Measurements from ENCODE around the gene SLC25A5. TPM values are rescaled to one million over a fixed set of nuclear protein-coding genes. Genes with fewer than 3 reads are reported as not detected.

SLC25A5 gene
- polyA plus RNA-seq, 1 of the 3 experiments (the other 2 are of a cell fraction): 387 TPM

DNA sequence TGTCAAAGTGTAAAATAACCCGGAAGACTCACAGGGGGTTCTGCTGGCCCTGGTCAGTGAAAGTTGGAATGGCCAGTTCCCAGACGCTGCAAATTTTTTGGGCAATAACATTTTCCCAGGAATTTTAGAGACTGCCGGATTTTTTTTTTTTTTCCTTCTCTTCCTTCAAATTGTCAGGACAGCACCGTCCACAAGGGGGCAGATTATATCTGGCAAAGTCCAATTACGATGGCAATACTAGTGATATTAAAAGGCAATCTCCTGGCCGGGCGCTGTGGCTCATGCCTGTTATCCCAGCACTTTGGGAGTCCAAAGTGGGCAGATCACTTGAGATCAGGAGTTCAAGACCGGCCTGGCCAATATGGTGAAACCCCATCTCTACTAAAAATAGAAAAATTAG is 20.5 kb downstream of the SLC25A5 start:
- Histone ChIP-seq H3K9me3 (no peaks in the 10 kb centered on the region), H3K36me3 (replicated peaks in 1 of 2; ENCODE audit: control insufficient read depth in 1 of 2, insufficient read depth in 2 of 2, low read length in 1 of 2) (no peaks in the 10 kb centered on the region), H3K4me1 (ENCODE audit: control insufficient read depth in 1 of 2, insufficient read depth in 2 of 2, low read depth in 1 of 2, low read length in 1 of 2) (no peaks in the 10 kb centered on the region), H3F3A (replicated peaks; ENCODE audit: insufficient read depth) (no peaks in the 10 kb centered on the region), H3K79me2 (ENCODE audit: insufficient read depth) (no peaks in the 10 kb centered on the region), H3K27ac (ENCODE audit: low read depth in 2 of 2, low read length in 1 of 2) (no peak overlapping the region), H3K4me3 (ENCODE audit: low read depth in 2 of 2, low read length in 1 of 2) (no peak overlapping the region), H3K27me3 (ENCODE audit: insufficient read depth) (peaks cover 5% of the 10 kb centered on the region; the same call in 1 of the 2 replicates), H3K4me2 (no peak overlapping the region), H2AFZ (ENCODE audit: low read depth) (no peak overlapping the region), H3K9ac (no peak overlapping the region), H3K9me2 (no peaks in the 10 kb centered on the region), H4K20me1 (ENCODE audit: insufficient read depth) (no peaks in the 10 kb centered on the region)
- TF ChIP-seq TCF12 (IDR thresholded peaks at IDR 0.05): no peak
- TF ChIP-seq CTCF (IDR thresholded peaks at IDR 0.05): peak; percentile 81
- TF ChIP-seq, protein P1, sequence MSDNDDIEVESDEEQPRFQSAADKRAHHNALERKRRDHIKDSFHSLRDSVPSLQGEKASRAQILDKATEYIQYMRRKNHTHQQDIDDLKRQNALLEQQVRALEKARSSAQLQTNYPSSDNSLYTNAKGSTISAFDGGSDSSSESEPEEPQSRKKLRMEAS (IDR thresholded peaks at IDR 0.05; ENCODE audit: low read depth): no peak
- no peak for TF ChIP-seq ELF1 (IDR thresholded peaks at IDR 0.05)
- no peak for TF ChIP-seq RFX5 (IDR thresholded peaks at IDR 0.05; ENCODE audit: low read length)
- TF ChIP-seq TAF1 (IDR thresholded peaks at IDR 0.05; ENCODE audit: borderline replicate concordance, low read depth, low read length): no peak
- no peak for TF ChIP-seq YY1 (IDR thresholded peaks at IDR 0.05; ENCODE audit: low read depth)
- TF ChIP-seq, protein P2, sequence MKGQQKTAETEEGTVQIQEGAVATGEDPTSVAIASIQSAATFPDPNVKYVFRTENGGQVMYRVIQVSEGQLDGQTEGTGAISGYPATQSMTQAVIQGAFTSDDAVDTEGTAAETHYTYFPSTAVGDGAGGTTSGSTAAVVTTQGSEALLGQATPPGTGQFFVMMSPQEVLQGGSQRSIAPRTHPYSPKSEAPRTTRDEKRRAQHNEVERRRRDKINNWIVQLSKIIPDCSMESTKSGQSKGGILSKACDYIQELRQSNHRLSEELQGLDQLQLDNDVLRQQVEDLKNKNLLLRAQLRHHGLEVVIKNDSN (IDR thresholded peaks at IDR 0.05; ENCODE audit: borderline replicate concordance, low read depth): no peak
- TF ChIP-seq USF2 (IDR thresholded peaks at IDR 0.05; ENCODE audit: borderline replicate concordance, low read depth, low read length): no peak
- no peak for TF ChIP-seq REST (IDR thresholded peaks at IDR 0.05; ENCODE audit: low read depth, low read length)
- no peak for TF ChIP-seq ZBTB33 (IDR thresholded peaks at IDR 0.05; ENCODE audit: borderline replicate concordance, low read depth)
- no peak for TF ChIP-seq NRF1 (IDR thresholded peaks at IDR 0.05; ENCODE audit: low read depth, low read length)
- TF ChIP-seq RAD21 (IDR thresholded peaks at IDR 0.05; ENCODE audit: low read length): peak; percentile 64
- no peak for TF ChIP-seq SIN3A (IDR thresholded peaks at IDR 0.05; ENCODE audit: borderline replicate concordance, low read depth, low read length)
- TF ChIP-seq JUND (IDR thresholded peaks at IDR 0.05): no peak
- no peak for TF ChIP-seq RXRA (IDR thresholded peaks at IDR 0.05; ENCODE audit: borderline replicate concordance, low read depth)
- TF ChIP-seq FOXM1 (IDR thresholded peaks at IDR 0.05; ENCODE audit: low read depth): no peak
- TF ChIP-seq SMC3 (IDR thresholded peaks at IDR 0.05; ENCODE audit: low read depth, low read length): peak; percentile 57
- no peak for TF ChIP-seq GABPA (IDR thresholded peaks at IDR 0.05; ENCODE audit: low read depth)
- no peak for TF ChIP-seq POLR2AphosphoS5 (IDR thresholded peaks at IDR 0.05; ENCODE audit: low read depth, low read length)
- no peak for TF ChIP-seq TEAD4 (IDR thresholded peaks at IDR 0.05; ENCODE audit: borderline replicate concordance, insufficient read depth)
- 2% methylated on average over 8 of the region's 8 CpGs for WGBS (ENCODE audit: low lambda C conversion rate)
- CTCF ChIA-PET: interaction anchor here (0.6 to 7.8 kb wide), 18 partner anchors 9 to 475 kb away, joined by 3 to 53 read pairs (median 4); partner anchors contain the start of gene UBE2A
- POLR2A ChIA-PET: no interaction called here
- DNase-seq: peak; percentile 71

Data from SK-N-SH (cell line).